ENCODE results near the gene CHRNA4.

GRCh38 chr20:63382551-63383300 is 21.6 kb upstream of the CHRNA4 start:
- TF ChIP-seq, protein P1, sequence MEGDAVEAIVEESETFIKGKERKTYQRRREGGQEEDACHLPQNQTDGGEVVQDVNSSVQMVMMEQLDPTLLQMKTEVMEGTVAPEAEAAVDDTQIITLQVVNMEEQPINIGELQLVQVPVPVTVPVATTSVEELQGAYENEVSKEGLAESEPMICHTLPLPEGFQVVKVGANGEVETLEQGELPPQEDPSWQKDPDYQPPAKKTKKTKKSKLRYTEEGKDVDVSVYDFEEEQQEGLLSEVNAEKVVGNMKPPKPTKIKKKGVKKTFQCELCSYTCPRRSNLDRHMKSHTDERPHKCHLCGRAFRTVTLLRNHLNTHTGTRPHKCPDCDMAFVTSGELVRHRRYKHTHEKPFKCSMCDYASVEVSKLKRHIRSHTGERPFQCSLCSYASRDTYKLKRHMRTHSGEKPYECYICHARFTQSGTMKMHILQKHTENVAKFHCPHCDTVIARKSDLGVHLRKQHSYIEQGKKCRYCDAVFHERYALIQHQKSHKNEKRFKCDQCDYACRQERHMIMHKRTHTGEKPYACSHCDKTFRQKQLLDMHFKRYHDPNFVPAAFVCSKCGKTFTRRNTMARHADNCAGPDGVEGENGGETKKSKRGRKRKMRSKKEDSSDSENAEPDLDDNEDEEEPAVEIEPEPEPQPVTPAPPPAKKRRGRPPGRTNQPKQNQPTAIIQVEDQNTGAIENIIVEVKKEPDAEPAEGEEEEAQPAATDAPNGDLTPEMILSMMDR (IDR thresholded peaks at IDR 0.05), result no peak
- TF ChIP-seq POLR2A (IDR thresholded peaks at IDR 0.05), result no peak
